Measurements from ENCODE around the gene DGCR8.

- no peak for TF ChIP-seq POLR2A (IDR thresholded peaks at IDR 0.05; ENCODE audit: low read depth, low read length)
- no peak for TF ChIP-seq CTCF (conservative IDR thresholded peaks at IDR 0.05; ENCODE audit: low read depth, low read length)
Measured at GRCh38 chr22:20106849-20107237, 26.8 kb downstream of the DGCR8 start.
